Activated effector memory CD4-positive, alpha-beta T cell treated with anti-CD3 and anti-CD28 coated beads, Interleukin-2, amount 50 U/mL, for 16 hours (primary cell): Measurements from ENCODE around the gene HAND1.
"Not testable (repeated sequence)": the region's sequence is repeated elsewhere in the genome, so short reads cannot be mapped to it uniquely, and the experiment has no call there.

Experiments used
- DNase-seq: peaks from one replicate; pipeline ENCODE4 v3.0.0-alpha.2; 2020

HAND1 gene

DNA sequence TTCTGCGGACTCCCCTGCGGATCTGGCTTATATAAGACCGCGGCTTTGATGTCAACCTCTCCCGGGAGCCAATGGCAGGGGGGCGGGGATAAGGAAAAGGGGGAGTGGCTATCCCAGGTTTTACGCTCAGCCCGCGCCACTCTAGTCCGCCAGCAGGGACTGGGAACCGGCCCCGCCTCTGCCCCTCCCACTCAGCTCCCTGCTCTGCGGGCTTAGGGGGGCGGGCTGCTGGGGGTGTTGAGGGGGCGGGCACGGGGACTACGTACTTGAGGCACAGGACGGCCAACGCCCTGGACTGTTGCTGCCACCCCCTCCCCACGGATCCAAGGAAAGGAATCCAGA lies at the start of gene HAND1:
HAND1 (minus strand) TSS at position 4 of the 342 bp plus-strand sequence. CDS start 219 bp downstream, outside the sequence.
- no peak for DNase-seq

DNA sequence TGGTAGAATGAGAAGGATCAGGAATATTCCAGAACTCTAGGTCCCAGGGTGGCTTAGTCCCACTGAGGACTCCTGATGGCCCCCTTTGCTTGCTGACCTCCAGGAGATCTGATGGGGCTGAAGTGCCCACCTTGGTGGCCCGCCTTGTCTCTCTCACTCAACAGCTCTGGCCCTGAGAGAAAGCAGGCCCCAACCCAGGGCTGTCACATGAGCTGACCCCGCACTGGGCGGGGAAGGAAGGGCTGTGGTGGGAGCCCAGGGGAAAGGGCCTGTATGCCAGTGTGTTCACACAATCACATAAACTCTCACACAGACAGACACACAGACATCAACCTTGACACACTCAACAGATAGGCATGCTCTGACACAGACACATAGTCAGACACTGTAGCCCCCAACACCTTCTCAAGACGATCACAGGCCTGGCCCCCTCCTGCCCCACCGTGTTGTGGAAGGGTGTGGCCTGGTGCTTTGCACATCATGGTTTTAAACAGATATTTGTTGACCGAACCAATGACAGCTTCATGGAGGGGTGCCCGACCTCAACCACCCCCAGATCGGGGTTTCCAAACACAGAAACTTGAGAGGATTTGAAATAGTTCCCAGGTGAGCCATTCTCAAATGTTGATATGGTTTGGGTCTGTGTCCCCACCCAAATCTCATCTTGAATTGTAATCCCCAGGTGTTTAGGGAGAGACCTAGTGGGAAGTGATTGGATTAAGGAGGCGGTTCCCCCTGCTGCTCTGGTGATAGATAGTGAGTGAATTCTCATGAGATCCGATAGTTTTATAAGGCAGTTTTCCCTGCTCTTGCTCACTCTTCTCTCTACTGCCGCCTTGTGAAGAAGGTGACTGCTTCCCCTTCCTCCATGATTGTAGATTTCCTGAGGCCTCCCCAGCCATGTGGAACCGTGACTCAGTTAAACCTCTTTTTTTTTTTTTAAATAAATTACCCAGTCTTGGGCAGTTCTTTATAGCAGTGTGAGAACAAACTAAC lies 48.5 kb upstream of the HAND1 start:
- no peak for DNase-seq

DNA sequence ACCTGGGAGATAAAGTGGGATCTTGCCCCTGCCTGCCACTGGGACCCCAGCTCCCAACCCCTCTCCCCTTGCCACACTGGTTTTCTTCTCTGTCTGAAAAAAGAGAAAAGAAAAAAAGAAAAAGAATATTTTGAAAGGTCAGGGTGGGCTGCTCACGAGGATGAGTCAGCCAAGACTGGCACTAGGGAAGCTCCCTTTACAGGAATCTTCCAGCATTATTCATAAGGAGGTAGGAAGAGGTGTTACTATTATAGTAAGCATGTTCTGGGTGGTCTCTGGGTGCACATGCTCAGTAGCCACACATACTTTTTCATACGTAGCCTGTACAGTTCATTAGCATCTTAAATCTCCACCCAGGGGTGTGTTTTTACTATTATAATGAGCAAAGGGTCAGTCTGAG lies 46.8 kb upstream of the HAND1 start:
- DNase-seq = no peak

DNA sequence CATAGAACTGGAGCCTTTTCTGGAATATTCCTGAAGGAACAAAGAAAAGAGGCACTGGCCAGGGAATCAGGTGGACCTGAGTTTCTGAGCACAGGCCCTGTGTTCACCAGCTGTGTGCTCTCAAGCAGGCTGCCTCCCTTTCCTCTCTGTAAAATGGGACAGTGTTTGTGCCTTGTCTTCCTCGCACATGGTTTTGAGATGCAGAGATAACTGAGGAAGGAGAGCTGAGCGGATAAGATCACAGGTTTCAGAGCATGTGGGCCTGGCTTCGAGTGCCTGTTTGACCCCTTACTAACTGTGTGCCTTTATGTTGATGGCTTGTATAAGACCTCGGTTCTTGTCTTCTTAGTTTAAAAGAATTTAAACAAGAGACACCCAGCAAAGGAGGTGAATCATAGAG lies 46.2 kb upstream of the HAND1 start:
- no peak for DNase-seq

DNA sequence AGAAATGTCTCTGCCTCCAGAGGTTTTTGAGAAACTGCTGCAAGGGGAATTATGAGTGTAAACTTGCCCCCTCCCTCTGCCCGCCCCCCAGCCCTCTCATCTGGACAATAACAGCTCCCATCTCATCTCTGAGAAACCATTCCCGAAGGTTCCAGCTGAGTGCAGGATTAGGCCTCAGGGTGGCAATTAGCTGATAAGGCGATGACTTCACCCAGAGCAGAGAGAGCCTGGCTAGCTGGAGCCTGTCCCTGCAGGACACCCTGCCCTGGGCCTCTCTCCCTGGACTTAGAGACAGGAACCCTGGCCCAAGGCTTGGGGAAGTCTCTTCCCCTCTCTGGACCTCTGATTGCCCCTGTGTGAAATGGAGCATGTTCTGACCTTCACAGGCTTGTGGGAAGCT lies 45.7 kb upstream of the HAND1 start:
- DNase-seq = no peak

DNA sequence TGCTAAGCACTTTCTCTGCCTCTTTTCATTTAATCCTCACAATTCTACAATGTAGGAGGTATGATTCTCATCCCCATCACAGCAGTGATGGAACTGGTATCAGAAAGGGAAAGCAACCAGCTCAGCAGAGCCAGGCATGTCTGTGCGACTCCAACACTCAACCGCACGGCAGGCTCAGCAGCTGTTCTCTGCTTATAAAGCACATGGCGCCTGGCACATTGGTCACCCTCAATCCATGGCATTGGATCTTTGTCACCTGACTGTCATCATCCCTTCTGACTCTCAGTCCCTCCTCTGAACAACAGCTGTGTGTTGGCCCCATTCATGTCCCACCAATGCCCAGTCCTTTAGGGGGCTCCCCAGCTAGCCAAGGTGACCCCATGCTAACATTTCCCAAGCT lies 45.1 kb upstream of the HAND1 start:
- no peak for DNase-seq

DNA sequence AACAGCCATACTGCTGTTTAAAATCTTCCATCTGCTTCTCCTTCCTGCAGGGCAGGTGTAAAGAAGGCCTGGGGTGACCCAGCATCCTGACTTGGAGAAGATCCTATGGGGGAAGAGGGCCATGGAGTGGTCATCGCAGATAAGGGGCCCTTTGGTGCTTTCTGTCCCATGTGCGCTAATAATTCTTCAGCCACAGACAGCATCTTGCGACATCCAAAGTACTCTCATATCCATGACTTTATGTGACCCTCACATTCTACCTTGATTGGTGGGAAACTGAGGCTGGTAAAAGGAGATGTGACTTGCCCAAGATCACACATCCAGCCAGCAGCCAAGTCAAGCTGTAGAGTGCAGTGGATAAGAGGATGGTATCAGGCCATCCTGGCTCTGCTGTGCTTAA lies 44.3 kb upstream of the HAND1 start:
- no peak for DNase-seq

DNA sequence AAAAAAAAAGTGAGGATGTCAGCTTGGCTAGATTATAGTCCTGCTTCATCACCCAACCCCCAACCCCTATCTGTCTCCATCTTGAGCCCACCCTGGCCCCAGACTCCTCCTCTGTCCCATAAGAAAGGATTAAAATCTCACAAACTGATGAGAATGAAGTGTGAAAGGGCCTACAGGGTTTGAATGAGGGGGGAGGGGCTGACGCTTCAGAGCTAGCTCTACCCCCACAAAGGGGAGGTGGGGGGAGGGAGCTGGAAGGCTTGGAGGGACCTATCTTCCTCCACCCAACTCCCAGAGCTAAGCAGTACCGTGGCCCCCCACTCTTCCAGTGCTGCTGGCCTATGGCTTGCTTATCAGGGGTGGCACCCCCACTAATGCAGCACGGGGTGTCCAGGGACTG lies 43.7 kb upstream of the HAND1 start:
- no peak for DNase-seq

DNA sequence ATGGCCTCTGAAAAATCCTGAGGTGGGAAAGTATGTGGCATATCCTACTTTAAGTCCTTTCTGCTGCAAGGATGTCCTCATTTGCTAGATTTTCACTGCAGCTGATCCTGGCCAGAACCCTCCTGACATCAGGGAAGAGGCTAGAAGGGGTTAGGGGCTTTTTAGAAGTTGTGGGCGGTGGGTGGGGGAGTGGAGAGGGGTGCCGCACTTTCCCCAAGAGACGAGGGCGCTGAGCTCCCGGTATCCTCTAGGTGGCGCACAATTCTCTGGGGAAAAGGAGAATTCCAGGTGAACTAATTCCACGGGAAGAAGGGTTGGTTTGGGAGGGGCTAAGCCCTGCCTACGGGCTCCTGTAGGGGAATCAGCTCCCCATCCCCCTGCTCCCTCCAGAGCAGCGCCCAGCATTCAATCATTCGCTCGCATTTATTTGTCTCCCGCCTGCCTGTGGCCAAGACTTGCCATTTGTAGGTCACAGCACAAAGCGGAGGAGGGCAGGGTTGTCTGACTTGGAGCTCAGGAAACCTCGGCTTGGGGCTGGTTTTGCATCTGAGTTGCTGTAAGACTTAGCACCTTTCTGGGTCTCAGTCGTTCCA lies 42.9 kb upstream of the HAND1 start:
- no peak for DNase-seq

DNA sequence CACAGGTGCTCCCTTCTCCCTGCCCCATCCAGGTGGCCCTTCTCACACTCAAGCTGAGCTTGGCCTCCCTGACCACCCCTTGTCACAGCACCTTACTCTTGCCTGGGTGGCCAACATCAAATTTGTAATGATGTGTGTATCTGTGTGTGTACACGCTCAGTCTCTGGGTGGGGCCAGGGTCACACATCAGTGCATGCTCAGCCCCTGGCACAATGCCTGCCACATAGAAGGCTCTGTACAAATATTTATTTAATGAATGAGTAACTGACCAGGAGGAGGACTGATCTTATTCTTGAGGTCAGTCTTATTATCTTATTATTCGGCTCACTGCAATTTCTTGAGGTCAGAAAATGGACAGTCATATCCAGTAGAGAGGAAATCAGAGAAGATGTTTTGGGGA lies 41.3 kb upstream of the HAND1 start:
- no peak for DNase-seq

- no peak for DNase-seq
Measured at GRCh38 chr5:154518438-154518867, 40.4 kb upstream of the HAND1 start.

GRCh38 chr5:154517810-154518437 lies 39.9 kb upstream of the HAND1 start:
- DNase-seq = no peak

GRCh38 chr5:154517181-154517580 lies 39.2 kb upstream of the HAND1 start:
- DNase-seq = no peak

GRCh38 chr5:154516475-154516874 lies 38.4 kb upstream of the HAND1 start:
- no peak for DNase-seq

GRCh38 chr5:154515488-154515887 lies 37.5 kb upstream of the HAND1 start:
- not testable (repeated sequence) for DNase-seq

- DNase-seq = no peak
Measured at GRCh38 chr5:154514331-154514730, 36.3 kb upstream of the HAND1 start.

DNA sequence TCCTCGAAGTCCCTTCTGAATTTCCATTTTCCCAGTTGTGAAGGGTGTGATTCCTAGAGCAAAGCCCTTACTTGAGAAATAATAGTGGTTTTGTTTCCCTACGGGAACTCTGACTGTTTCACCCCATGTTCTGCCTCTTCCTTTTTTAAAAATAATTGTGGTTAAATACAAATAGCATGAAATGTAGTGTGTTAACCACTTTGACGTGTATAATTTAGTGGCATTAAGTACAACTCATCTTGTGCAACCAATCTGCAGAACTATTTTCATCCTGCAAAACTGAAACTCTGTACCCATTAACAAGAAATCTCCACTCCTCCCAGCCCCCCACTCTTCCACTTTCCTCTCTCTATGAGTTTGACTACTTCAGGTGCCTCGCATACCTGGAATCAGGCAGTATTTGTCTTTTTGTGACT lies 35.6 kb upstream of the HAND1 start:
- DNase-seq = no peak

DNA sequence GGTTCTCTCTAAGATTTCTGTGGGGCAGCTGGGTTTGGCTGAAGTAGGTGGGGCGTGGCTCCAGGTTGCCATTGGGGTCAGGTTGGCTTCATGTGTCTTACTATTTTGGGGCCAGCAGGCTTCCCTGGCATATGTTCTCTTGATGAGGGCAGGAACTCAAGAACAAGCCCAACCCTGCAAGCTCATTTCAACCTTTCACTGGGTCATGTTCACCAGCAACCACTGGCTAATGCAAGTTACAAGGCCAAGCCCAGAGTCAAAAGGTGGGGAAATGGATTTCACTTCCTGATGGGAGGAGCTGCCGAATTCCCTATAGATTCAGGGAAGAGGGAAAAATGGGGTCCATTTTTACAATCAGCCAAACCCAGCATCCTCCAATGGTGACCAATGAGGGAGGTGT lies 34.0 kb upstream of the HAND1 start:
- DNase-seq = no peak

GRCh38 chr5:154509784-154510555 lies 31.9 kb upstream of the HAND1 start:
- DNase-seq = no peak

DNA sequence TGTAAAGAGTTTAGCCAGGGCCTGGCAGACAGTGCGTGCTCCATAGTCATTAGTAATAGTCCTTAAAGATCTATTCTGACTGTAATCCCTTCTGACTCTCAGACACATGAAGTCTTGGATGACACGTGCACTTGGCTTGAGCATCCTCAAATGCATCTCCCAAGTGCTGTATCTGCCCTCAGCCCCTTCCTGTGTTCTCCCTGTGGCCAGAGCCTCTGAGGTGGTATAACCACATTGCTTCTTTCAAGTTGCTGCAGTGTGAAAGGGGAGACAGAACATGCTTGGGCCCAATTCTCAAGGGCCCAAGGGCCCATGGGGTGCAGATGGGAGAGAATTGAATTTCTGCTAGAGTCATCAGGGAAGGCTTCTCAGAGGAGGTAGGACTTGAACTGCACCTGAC lies 30.1 kb upstream of the HAND1 start:
- no peak for DNase-seq

GRCh38 chr5:154506716-154507080 lies 28.7 kb upstream of the HAND1 start:
- no peak for DNase-seq

GRCh38 chr5:154506049-154506715 lies 28.2 kb upstream of the HAND1 start:
- no peak for DNase-seq

DNA sequence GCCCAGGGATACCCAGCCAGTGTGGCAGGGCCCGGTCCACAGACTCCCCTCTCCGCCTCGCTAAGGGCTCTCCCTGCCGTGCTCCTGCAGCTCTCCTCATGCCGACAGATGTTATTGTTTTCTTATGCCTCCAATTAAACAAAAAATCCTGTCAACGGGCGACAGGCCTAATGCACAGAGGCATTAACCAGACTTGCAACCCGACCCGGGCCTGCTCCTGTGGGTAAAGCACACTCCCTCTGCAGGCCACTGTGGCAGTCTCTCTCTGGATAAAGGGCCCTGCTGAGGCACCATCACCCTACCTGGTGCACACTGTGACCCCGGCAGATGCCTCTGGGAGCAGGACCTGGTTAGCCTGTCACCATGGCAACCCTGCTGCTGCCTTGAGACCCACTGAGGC lies 27.5 kb upstream of the HAND1 start:
- no peak for DNase-seq
